Loucy (cell line): ENCODE results near the gene SOCS7.

Experiments used
- EZH2phosphoT487 ChIP-seq: fragments of 200-600 bp; IDR thresholded peaks from 2 replicates; pipeline ENCODE4 v1.6.1; 2018; ENCODE audit warnings: antibody characterized with exemption, mild to moderate bottlenecking, moderate library complexity, borderline replicate concordance
- TF ChIP-seq, protein P1 (sequence below): fragments of 200-600 bp; sonication (generic); conservative IDR thresholded peaks from 2 replicates; pipeline ENCODE4 v1.5.1; 2014; ENCODE audit warnings: mild to moderate bottlenecking, antibody characterized with exemption, low read length

DNA sequence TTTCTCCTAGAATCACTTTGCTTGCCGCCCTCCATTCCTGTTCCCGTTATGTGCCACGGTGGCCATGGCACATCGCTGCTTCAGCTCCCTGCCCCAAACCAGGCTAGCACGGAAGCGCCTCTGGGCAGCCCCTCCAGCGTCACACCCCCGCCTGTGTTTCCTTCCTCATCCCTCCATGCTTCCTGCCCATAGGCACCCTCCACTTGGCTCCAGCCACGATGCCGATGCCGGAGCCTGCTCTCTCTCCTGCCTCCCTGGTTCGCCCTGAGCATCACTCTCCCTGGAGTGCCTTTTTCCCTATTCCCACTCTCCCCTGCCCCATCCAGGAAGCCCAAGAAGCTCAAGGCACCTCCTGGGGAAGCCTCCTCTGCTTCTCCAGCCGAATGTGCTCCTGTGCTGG lies 73.4 kb downstream of the SOCS7 start:
- TF ChIP-seq, protein P1, sequence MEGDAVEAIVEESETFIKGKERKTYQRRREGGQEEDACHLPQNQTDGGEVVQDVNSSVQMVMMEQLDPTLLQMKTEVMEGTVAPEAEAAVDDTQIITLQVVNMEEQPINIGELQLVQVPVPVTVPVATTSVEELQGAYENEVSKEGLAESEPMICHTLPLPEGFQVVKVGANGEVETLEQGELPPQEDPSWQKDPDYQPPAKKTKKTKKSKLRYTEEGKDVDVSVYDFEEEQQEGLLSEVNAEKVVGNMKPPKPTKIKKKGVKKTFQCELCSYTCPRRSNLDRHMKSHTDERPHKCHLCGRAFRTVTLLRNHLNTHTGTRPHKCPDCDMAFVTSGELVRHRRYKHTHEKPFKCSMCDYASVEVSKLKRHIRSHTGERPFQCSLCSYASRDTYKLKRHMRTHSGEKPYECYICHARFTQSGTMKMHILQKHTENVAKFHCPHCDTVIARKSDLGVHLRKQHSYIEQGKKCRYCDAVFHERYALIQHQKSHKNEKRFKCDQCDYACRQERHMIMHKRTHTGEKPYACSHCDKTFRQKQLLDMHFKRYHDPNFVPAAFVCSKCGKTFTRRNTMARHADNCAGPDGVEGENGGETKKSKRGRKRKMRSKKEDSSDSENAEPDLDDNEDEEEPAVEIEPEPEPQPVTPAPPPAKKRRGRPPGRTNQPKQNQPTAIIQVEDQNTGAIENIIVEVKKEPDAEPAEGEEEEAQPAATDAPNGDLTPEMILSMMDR = no peak
- TF ChIP-seq EZH2phosphoT487 = no peak
